GM12875 (cell line): Measurements from ENCODE around the gene PPP1R13B.

Experiments
- H3K4me3 ChIP-seq: one replicate; pipeline ENCODE4 v1.5.1; 2011; ENCODE audit warnings: low read depth, low read length, control low read depth
- CTCF ChIP-seq: IDR thresholded peaks from 2 replicates; pipeline ENCODE4 v1.5.1; 2011; ENCODE audit warnings: low read depth, mild to moderate bottlenecking, control low read depth, inconsistent platforms, low read length, moderate library complexity, borderline replicate concordance; ENCODE audit not compliant: insufficient read depth

PPP1R13B gene

GRCh38 chr14:103748534-103748857, 98.9 kb downstream of the PPP1R13B start:
- no peak for TF ChIP-seq CTCF
- H3K4me3 ChIP-seq = no peak overlapping the region

GRCh38 chr14:103746701-103747100, 100.7 kb downstream of the PPP1R13B start:
- no peak overlapping the region for H3K4me3 ChIP-seq
- TF ChIP-seq CTCF = no peak

GRCh38 chr14:103745424-103745823, 102.0 kb downstream of the PPP1R13B start:
- TF ChIP-seq CTCF = no peak
- H3K4me3 ChIP-seq = no peak overlapping the region

GRCh38 chr14:103744621-103745395, 102.6 kb downstream of the PPP1R13B start:
- no peak overlapping the region for H3K4me3 ChIP-seq
- TF ChIP-seq CTCF = no peak

GRCh38 chr14:103743691-103744090, 103.7 kb downstream of the PPP1R13B start:
- no peak for TF ChIP-seq CTCF
- no peak overlapping the region for H3K4me3 ChIP-seq

- no peak for TF ChIP-seq CTCF
- no peak overlapping the region for H3K4me3 ChIP-seq
Observed at GRCh38 chr14:103742499-103743255, 104.7 kb downstream of the PPP1R13B start.

GRCh38 chr14:103741876-103742275, 105.5 kb downstream of the PPP1R13B start:
- TF ChIP-seq CTCF = no peak
- H3K4me3 ChIP-seq = no peak overlapping the region
